ENCODE measurements around the gene KLK14.

KLK14 gene

GRCh38 chr19:51108066-51108804 is 25.5 kb upstream of the KLK14 start, which contains the start of gene CTU1:
CTU1 (minus strand) TSS chr19:51108409; CDS start chr19:51104569, 3,840 bp downstream.
- peak; percentile 99 for DNase-seq (ENCODE audit: low read depth)

GRCh38 chr19:51107406-51108065 is 24.8 kb upstream of the KLK14 start:
- no peak for DNase-seq (ENCODE audit: low read depth)

DNA sequence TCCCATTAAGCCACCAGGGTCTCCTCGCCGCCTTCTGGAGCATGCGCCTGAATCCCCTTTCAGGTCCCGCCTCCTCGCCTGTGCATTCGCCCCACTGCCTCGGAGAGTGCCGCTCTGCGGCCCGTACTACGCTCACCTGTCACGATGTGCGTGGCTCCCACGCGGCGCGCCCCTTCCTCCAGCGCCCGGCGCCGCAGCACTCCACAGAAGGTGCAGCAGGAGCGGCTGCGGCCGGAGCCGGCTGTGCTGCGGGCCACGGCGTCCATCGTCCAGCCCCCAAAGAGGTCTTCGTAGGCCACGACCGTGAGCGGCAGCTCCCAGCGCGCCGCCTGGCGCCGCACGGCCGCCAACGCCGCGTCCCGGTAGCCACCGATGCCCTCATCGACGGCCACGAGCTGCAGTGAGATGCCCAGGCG is 21.2 kb upstream of the KLK14 start:
- DNase-seq (ENCODE audit: low read depth): no peak

- no peak for DNase-seq (ENCODE audit: low read depth)
These were observed 20.3 kb upstream of the KLK14 start for GRCh38 chr19:51102991-51103390.

DNA sequence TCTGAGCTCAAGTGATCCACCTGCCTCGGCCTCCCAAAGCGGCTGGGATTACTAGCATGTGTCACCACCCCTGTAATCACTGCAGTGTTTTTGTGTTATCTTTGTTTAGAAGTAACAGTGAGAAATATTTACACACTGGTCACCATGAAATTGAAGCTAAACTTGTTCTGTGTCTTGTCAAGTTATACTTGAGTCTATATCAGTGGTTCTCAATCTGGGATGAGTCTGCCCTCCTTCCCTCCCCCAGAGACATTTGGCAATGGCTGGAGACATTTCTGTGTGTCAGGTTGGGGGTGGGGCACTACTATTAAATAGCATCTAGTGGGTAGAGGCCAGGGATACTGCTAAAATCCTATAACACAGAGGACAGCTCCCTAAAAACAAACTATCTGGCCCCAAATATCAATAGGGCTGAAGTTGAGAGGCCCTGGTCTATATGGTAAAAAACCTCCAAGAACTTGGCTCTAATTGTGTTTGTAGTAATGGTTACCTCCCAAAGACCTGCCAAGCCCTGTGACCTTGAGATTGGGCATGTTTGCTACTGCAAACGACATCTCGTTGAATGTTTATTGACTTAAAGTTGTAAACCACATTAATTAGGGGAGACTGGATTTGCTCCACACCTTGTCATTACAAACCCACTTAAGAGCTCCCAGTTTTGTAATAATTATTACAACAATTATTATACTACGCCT is 18.6 kb upstream of the KLK14 start:
- no peak for DNase-seq (ENCODE audit: low read depth)

- no peak for DNase-seq (ENCODE audit: low read depth)
These were observed 17.9 kb upstream of the KLK14 start for GRCh38 chr19:51100601-51101000.

- DNase-seq (ENCODE audit: low read depth): no peak
These were observed 16.3 kb upstream of the KLK14 start for GRCh38 chr19:51099047-51099382.

GRCh38 chr19:51098365-51099046 is 15.8 kb upstream of the KLK14 start:
- DNase-seq (ENCODE audit: low read depth): no peak

DNA sequence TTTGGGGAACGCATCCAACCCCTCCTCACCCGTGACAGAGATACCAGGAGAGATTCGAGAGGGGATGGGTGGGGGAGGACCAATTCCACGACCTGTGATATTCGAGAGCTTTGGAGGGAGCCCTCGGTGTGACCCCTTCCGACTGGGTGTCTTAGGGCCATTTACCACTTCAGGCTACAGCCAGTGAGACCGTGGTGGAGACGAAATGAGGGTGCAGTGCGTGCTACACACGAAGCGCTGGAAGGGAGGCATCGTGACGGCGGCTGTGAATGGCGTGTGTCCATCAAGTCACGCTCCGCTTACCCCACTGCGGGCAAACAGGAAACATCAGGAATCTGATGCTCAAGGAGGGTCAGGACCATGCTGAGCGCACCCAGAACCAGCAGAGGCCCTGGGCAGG is 15.1 kb upstream of the KLK14 start:
- no peak for DNase-seq (ENCODE audit: low read depth)

DNA sequence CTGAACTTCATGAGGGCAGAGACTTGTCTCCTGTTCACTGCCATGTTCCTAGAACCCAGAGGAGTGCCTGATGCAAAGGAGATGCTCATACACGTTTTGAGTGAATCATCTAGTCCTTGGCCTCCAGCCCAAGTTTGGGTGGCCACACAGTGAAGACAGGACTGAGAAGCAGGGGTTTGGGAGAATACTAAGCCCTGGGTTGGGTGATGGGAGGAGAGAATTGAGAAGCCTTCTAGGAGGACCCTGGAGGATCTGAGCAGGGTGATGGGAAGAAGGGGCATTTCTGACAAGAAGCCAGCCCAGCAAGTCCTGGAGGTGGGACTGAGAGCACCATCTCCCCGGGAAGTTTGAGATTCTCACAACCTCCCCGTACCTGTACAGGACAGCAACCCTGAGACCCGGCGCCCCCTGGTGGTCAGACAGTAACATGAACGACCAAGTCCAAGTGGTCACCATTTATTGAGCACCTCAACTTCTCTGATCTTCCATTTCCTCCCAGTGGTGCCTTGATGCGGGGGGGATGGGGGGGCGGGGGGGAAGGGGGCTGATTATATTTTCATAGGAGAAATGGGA is 14.6 kb upstream of the KLK14 start:
- DNase-seq (ENCODE audit: low read depth): peak; percentile 24

GRCh38 chr19:51096473-51097165 is 13.9 kb upstream of the KLK14 start:
- no peak for DNase-seq (ENCODE audit: low read depth)

- no peak for DNase-seq (ENCODE audit: low read depth)
These were observed 12.1 kb upstream of the KLK14 start for GRCh38 chr19:51094696-51095279.

DNA sequence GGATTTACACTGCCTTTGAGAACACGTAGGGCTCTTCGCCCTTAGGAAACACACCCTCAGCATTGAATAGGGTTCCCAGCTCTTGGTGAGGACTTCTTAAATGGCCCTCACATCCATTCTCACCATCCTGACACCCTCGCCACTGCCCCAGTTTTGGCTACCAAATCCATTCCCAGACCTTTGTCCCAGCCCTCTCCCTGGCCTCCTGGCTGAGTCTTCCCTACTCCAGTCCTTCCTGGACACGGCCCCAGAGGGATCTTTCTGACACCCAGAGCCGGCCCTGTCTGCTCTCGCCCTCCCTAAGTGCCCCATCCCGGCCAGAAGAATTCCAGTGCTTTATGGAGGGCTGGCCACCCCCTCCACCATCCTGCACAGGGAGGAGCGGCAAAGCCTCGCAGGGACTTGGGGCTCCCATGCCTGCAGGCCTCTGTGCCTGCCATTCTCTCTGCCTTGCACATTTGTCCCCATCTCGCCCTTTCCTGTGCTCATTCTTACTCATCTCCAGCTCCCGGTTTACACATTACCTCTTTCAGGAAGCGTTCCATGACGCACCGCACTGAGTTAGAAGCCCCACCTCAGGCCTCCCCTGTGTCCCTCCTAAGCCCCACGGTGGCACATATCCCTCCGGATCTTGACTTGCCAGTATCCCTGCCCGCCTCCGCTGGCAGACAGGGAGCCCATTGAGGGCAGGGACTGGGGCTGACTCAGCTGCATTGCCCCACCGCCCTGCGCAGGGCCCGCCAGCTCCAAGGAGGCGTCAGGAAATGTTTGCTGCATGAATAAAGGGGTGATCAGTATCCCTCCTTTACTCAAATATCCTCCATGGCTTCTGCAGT is 11.0 kb upstream of the KLK14 start:
- no peak for DNase-seq (ENCODE audit: low read depth)

DNA sequence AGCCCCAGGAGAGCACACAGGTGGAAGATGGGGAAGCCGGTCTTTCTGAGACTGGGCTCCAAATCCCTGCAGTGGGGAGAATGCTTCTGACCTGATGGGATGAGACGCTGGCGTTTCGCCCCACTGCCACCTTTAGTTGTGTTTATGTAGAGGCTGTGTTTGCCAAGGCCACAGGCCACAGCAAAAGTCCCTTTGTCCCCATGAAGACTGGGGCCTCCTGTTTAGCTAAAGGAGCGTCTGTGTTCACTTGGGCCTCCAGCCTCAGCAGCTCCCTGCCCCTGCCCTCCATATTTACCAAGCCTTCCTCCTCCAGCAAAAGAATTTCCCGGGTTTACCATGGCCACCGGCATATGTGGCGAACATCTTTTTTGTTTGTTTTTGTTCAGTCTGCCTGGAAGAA is 10.4 kb upstream of the KLK14 start:
- no peak for DNase-seq (ENCODE audit: low read depth)

GRCh38 chr19:51091895-51092873 is 9.5 kb upstream of the KLK14 start:
- DNase-seq (ENCODE audit: low read depth): no peak

DNA sequence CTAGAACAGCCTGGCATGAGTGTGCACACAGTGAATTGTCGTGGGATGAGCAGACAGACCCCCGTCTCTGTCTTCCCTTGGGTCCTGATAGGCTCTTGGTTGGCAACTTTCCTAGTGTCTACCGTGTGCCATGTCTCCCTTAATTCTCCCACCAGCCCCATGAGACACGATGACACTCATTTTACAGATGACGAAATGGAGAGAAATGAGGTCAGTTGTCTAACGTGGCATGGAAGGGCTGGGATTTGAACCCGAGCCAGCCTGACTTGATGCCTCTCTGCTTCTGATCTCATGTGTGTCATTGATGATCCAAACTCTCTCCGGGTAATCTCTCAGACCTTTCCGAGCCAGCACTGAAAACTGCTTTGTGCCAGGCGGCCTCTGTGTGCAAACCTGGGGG is 8.4 kb upstream of the KLK14 start:
- DNase-seq (ENCODE audit: low read depth): no peak

GRCh38 chr19:51090471-51090870 is 7.8 kb upstream of the KLK14 start:
- DNase-seq (ENCODE audit: low read depth): no peak

GRCh38 chr19:51089786-51090185 is 7.1 kb upstream of the KLK14 start:
- no peak for DNase-seq (ENCODE audit: low read depth)

Measured in fibroblast of gingiva (primary cell).